Measurements from ENCODE around the gene THRB.

Gene THRB

DNA sequence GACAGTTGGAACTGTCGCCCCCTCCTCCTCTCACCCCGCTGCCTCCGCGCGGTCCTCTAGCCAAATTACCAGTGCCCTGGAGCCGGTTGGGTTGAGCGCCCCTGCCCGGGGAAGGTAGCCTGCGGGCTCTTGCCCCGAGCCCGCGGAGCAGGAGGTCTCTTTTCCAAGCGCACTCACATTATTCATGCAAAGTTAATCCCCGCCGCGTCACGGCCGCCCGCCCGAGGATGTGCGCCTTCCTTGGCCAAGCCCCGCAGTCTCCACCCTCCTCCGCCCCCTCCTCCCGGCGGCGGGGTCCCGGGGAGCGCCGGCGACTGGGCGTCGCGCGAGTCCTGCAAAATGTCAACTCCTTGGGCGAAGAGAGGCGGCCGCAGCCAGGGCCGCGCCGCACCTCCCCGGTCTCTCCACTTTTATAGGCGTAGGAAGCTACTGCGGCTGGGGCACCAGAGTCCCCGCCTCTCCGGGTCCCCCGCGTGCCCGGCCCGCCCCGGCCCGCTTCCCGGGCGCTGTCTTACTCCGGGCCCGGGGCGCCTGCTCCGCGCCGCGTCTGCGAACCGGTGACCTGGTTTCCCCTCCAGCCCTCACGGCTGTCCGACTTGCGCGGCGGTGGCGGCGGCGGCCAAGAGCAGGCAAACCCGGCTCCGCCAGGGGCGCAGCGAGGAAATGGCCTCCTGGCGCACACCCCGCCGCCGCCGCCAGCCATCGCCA lies at the start of gene THRB:
Gene THRB, minus strand, starts transcription at position 233 of the 708 bp plus-strand sequence.
- DNase-seq: no peak

- DNase-seq: no peak
Measured at GRCh38 chr3:24541935-24542334, 47.3 kb upstream of the THRB start.

DNA sequence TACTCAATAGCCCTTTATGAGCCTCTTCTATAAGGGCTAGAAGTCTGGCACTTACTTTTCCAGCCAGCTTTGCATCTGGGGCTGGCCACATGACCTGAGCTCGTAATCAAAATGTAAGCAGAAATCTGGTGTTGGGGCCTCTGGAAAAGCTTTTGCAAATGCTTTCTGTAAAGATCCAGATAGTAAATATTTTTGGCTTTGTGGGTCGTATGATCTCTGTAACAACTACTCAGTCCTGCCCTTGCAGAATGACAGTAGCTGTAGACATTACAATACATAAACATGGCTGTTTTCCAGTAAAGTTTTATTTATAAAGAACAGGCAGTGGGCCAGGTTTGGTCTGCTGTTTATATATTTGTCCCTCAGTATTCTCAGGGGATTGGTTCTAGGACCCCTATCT lies 46.2 kb upstream of the THRB start:
- DNase-seq: no peak

- DNase-seq: no peak
Measured at GRCh38 chr3:24539699-24540098, 45.0 kb upstream of the THRB start.

DNA sequence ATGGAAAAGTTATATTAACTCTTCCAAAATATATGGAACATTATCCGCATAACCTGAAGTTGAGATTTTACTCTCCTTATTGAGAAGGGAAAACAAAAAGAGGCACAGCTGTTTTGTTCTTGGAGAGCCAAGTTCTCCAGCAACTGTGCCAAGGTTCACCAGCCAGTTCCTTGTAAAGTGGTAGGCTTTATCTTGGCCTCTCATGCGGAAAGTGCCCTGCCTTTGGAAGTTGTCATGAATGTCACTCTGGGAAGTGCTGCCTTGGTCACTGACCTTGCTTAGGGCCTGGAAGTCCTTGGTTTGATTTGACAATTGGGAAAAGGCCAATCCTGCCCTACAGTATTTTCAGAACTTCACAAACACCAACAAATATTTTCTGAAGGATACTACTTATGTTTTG lies 44.2 kb upstream of the THRB start:
- no peak for DNase-seq

DNA sequence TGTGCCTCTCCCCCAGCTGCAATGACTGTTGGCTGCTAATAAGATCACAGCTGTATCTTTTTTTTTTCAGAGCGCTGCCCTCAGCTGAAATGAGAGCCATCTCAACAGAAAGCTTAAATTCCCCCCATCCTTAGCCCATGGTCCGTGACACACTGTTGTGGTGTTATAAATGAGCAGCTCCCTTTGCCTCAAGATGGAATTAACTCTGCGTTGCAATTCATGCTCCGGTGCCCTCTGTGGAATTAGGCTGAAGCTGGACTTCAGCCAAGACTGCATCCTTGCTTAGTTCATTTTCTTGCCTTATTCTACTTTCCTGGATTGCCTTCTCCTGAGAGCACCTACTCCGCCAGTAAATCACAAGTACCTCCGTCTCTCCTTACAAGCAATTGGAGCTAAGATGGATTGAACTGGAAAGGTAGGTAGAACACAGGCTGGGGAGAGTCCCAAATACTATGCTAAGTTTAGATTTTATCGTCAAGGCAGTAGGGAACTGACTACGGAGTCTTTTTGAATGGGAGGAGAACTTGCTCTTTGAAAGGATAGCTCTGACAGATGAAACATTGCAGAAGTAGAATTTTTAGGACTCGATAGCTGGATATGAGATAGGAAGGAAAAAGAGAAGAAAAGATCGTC lies 39.0 kb upstream of the THRB start:
- no peak for DNase-seq

- no peak for DNase-seq
Measured at GRCh38 chr3:24530471-24530870, 35.8 kb upstream of the THRB start.

DNA sequence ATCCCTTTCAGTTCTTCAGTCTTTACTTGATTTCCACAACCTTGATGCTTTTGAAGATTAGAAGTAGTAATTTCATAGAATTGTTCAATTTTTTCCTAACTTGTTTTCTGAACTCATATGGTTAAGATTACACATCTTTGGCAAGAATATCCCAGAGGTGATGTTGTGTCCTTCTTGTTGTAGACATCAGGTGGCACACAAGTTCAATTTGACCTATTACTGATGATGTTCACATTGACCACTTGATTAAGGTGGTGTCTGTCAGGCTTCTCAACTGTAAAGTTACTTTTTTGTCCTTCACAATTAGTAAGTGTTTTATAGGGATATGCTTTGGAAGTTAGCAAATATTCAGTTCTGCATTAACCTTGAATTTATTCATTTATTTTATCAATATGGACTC lies 34.6 kb upstream of the THRB start:
- DNase-seq: no peak

DNA sequence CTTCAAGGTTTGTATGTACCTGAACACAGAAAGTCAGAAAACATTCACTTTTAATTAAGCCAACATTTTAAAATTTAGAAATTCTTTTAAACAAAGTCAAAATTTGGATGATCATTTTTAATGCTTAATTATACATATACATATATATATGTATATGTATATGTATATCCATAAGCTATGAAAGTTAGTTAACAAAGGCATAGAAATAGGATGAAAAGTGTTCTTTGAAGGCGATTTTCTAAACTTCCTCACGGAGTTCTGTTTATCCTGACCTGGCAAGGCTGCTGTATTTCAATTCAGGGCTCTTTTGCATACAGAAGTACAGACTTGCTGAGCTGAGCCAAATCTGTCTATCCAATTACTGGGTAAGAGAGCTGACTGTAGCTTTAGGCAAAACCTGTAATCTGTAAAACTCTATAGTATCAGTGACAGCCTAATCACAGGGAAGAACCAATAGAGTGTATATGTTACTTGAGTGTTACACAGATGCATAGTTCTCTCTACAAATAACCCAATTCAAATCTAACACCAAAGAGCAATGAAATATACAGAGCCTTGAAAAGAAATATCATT lies 32.1 kb upstream of the THRB start:
- DNase-seq: no peak

- DNase-seq: no peak
Measured at GRCh38 chr3:24525557-24525956, 30.9 kb upstream of the THRB start.

DNA sequence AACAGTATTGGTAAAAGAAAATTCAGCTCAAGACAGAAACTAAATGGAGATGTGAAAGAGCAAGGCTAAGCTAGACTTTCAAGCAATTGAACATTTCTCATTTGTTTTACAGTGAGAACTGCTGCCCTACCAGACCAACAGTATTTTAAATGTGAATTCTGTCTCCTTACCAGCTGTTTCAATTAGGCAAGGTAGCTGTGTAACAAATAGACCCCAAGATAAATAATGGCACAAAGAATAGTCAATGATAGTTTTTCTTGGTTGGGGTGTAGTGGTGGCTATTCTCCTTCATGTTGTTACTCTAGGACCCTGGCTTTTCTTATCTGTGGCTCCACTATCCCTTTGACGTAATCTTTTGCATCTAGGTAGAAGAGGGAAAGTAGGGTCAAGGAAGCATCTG lies 30.4 kb upstream of the THRB start:
- DNase-seq: no peak

- no peak for DNase-seq
Measured at GRCh38 chr3:24523988-24524727, 29.5 kb upstream of the THRB start.

DNA sequence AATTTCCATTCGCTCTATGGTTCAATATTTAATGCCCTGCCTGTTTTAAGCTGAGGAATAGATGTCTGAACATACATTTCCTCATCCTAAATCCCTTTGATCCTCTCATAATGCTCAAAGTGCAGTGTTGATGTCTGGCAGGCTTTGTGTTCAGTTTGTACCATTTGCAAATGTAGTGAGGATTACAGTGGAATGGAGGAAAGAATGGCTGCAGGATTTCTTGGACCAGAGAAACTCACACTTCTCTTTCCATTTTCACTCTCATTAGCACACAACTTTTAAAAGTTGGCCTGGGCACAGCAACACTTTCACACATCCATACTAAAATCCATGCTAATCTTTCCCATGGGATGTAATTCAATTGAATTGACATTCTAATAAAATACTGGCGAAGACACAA lies 28.6 kb upstream of the THRB start:
- no peak for DNase-seq

- DNase-seq: no peak
Measured at GRCh38 chr3:24522146-24522579, 27.5 kb upstream of the THRB start.

DNA sequence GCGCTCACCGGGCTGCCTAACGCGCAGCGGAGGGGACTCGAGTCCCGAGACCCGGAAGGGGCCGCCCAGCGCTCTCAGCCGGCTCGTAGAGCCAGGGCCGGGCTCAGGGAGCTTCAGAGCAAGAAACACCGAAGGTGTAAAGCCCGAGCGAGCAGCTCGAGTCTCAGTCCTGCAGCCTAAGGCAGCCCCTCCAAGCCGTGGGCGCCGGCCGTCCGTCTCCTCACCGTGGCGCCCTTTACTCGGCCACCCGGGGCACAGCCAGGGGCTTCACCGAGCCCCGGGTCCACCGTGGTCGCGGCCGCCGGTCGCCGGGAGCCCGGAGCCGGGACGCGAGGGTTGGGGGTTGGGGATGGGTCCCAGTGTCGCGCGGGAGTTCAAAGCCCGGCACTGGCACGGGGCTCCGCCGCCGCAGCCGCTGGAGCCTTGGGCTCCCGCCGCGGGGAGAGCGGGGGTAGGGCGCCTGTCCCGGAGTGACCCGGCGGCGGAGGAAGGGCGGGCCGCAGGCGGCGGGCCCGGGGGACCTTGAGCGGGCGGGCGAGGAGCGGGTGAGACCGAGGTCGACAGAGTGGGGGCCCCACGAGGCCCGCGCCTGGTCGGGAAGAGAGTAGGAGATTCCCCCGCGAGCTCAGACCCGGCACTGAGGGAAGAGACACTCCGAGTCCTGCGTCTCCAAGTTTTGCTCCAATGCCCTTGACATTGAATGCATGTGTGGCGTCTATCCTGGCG lies 26.9 kb upstream of the THRB start:
- no peak for DNase-seq

DNA sequence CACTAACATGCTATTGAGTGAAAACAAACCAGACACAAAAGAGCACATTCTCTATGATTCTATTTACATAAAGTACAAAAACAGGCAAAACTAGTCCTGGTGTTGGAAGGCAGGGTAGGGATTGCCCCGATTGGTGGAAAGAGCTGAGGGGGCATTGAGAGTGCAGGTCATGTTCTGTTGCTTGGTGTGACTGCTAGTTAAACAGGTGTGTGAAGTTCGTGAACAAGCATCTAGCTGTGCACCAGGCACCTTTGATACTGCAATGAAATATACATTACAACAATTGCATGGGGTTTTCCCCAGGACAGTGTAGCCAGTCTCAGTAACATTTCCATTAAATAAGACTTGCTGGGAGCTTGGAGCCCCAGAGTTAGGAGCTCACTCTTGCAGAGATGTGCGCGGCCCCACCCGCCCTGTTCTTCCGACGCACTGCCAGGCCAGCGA lies 26.3 kb upstream of the THRB start:
- no peak for DNase-seq

DNA sequence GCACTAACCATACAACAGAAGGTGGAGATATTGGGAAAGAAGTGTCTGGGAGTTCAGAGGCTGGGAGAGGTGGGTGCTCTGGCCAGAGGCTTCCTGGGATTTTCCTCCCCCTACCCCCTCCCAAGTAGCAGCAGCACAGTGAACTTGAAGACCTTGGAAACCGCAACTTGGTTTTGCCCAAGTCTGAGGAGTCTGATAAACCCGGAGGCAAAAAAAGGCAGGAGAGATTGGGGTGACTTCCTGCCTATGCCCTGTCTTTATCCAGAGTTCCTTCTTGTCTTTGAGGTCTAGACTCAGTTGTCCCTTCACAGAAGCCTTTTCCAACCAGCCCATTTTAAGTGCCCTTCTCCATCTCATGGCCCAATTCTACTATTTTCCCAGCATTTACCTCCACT lies 25.4 kb upstream of the THRB start:
- no peak for DNase-seq

GRCh38 chr3:24519368-24520100 lies 24.9 kb upstream of the THRB start:
- DNase-seq: no peak

- DNase-seq: no peak
Measured at GRCh38 chr3:24518990-24519367, 24.3 kb upstream of the THRB start.

DNA sequence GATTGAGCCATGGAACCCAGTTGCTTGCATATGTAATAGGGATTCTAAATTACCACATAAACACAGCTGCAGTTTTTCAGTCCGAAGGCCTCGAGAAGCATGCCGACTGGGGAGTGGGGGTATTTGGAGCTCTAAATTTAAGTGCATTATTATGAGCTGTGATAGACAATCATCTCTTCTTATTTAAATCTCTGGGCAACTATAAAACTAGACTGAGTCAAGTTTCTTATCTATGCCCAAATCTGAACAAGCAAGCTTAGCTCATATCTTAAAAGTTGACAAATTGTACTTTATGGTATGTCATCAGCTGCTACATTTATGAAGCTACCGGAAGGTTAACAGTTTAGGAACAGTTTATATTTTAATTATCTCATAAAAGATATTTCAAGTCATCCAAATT lies 19.5 kb upstream of the THRB start:
- DNase-seq: no peak

DNA sequence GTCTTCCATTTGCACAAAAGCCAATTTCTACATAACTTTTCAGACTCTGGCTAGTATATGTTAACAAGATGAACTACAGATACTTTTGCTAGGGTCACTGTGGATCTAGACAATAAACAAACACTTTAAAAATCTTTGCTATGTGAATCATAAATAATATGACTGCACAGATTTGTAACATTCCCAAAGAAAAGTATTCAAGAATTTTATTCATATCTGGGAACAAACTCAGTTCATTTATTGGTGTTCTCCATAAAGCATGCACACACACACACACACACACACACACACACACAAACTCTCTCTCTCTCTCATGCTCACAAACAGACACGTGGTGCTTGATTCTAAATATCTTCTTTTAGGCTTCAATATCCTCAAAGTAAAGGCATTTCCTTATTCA lies 18.8 kb upstream of the THRB start:
- no peak for DNase-seq

DNA sequence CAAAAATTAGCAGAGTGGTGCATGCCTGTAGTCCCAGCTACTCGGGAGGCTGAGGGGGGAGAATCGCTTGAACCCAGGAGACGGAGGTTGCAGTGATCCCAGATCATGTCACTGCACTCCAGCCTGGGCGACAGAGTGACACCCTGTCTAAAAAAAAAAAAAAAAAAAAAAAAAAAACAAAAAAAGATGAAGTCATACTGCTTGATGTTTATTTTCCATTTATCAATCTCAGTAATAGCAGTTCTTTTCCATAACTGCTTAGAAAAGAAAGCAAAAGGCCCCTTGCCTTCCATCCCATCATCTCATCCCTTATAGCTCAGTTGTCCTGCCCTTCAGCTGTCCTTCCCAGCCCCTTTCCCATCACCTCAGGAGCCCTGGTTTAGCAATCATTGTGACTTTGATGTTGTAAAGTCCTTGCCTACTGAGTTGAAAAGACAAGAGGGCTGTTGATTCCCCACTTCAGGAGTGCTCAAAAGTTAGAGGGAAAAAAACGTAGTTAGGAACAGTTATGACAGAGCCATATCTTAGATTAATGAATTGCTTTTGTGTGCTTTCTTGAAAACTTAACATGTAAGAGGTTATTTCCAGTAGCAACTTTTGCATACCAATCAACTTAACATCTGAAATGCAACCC lies 18.0 kb upstream of the THRB start:
- DNase-seq: no peak

Data from NK-92 treated with Interleukin-12 subunit alpha and Interleukin-12 subunit beta, amount 100 ng/mL, for 24 hours (cell line).